DND-41 (cell line): ENCODE data around the gene TRIM67.

Experiments used
- ATAC-seq: fragments of 200-7000 bp; cut with Tn5 transposase; 3 replicates; pipeline ENCODE4 v1.9.1; 2021; ENCODE audit warnings: low read depth; ENCODE audit not compliant: insufficient read depth
- DNase-seq: peaks from one replicate; pipeline ENCODE4 v3.0.0-alpha.2; 2020
- H2AFZ ChIP-seq: 2 replicates; pipeline ENCODE4 v1.6.0; 2012; ENCODE audit warnings: low read depth, low read length
- H3K27ac ChIP-seq: 2 replicates; pipeline ENCODE4 v1.5.1; 2012; ENCODE audit warnings: low read length, inconsistent platforms
- H3K27me3 ChIP-seq: fragments of 200-600 bp; sonication (generic); 2 replicates; pipeline ENCODE4 v1.6.0; 2012; ENCODE audit warnings: low read length, mild to moderate bottlenecking, inconsistent platforms; ENCODE audit not compliant: insufficient read depth, poor library complexity
- H3K36me3 ChIP-seq: 2 replicates; pipeline ENCODE4 v1.5.1; 2012; ENCODE audit warnings: low read length, inconsistent platforms; ENCODE audit not compliant: insufficient read depth
- H3K4me1 ChIP-seq: 2 replicates; pipeline ENCODE4 v1.5.1; 2012; ENCODE audit warnings: mild to moderate bottlenecking, low read length; ENCODE audit not compliant: insufficient read depth
- H3K4me2 ChIP-seq: 2 replicates; pipeline ENCODE4 v1.6.0; 2012; ENCODE audit warnings: mild to moderate bottlenecking, moderate library complexity, low read length, inconsistent platforms; ENCODE audit not compliant: insufficient read depth
- H3K4me3 ChIP-seq, 2 experiments: fragments of 200-600 bp in 1 of 2; shearing (Covaris generic) in 1 of 2; 2 replicates each; pipeline ENCODE4 v1.5.1; 2012 to 2016; ENCODE audit warnings: inconsistent platforms in 2 of 2, low read length in 2 of 2, mild to moderate bottlenecking in 2 of 2, low read depth in 1 of 2, moderate library complexity in 1 of 2
- H3K79me2 ChIP-seq: 2 replicates; pipeline ENCODE4 v1.6.0; 2012; ENCODE audit warnings: low read length, inconsistent platforms; ENCODE audit not compliant: insufficient read depth
- H3K9ac ChIP-seq: 2 replicates; pipeline ENCODE4 v1.6.0; 2012; ENCODE audit warnings: low read depth, mild to moderate bottlenecking, inconsistent platforms, low read length, moderate library complexity
- H3K9me3 ChIP-seq: 2 replicates; pipeline ENCODE4 v1.5.1; 2012; ENCODE audit warnings: low read length, moderate library complexity, mild to moderate bottlenecking, inconsistent platforms; ENCODE audit not compliant: insufficient read depth, severe bottlenecking
- H4K20me1 ChIP-seq: 2 replicates; pipeline ENCODE4 v1.6.0; 2012; ENCODE audit warnings: low read length; ENCODE audit not compliant: insufficient read depth
- CTCF ChIP-seq: IDR thresholded peaks from 2 replicates; pipeline ENCODE4 v1.5.1; 2012; ENCODE audit warnings: borderline replicate concordance, low read length, moderate library complexity, mild to moderate bottlenecking; ENCODE audit not compliant: poor library complexity, severe bottlenecking; ENCODE audit errors: extremely low read depth
- EZH2 ChIP-seq: IDR thresholded peaks from 3 replicates; pipeline ENCODE4 v1.6.1; 2012; ENCODE audit warnings: borderline replicate concordance, low read depth, mild to moderate bottlenecking, moderate library complexity, low read length, inconsistent platforms; ENCODE audit not compliant: severe bottlenecking

Gene TRIM67

GRCh38 chr1:231199868-231200267 is 38.0 kb downstream of the TRIM67 start:
- DNase-seq (no peak), ATAC-seq (no peak)
- Histone ChIP-seq H3K4me2 (no peak overlapping the region), H3K4me3 (no peak overlapping the region), H3K9ac (no peak overlapping the region), H3K9me3 (no peaks in the 10 kb centered on the region), H3K27me3 (peaks cover 18% of the 10 kb centered on the region), H2AFZ (no peak overlapping the region), H3K36me3 (no peaks in the 10 kb centered on the region), H3K27ac (no peak overlapping the region), H4K20me1 (no peaks in the 10 kb centered on the region), H3K79me2 (no peaks in the 10 kb centered on the region), H3K4me1 (peaks cover 4% of the 10 kb centered on the region; the same call in 1 of the 2 replicates)
- TF ChIP-seq CTCF = no peak
- TF ChIP-seq EZH2 = no peak

GRCh38 chr1:231200388-231201031 is 38.7 kb downstream of the TRIM67 start:
- no peaks in the 10 kb centered on the region for H4K20me1 ChIP-seq
- H3K79me2 ChIP-seq = no peaks in the 10 kb centered on the region
- H3K27me3 ChIP-seq = peaks cover 18% of the 10 kb centered on the region
- no peak overlapping the region for H3K27ac ChIP-seq
- DNase-seq (no peak), ATAC-seq (no peak)
- H3K36me3 ChIP-seq = no peaks in the 10 kb centered on the region
- H3K4me1 ChIP-seq = peaks cover 4% of the 10 kb centered on the region; the same call in 1 of the 2 replicates
- H3K4me2 ChIP-seq = no peak overlapping the region
- no peaks in the 10 kb centered on the region for H3K9me3 ChIP-seq
- no peak overlapping the region for H2AFZ ChIP-seq
- no peak overlapping the region for H3K4me3 ChIP-seq
- no peak for TF ChIP-seq EZH2
- no peak for TF ChIP-seq CTCF
- no peak overlapping the region for H3K9ac ChIP-seq

GRCh38 chr1:231201375-231201978 is 39.6 kb downstream of the TRIM67 start:
- Histone ChIP-seq H3K27ac (no peak overlapping the region), H3K79me2 (no peaks in the 10 kb centered on the region), H3K4me3 (no peak overlapping the region), H3K9ac (no peak overlapping the region), H3K4me1 (peaks cover 4% of the 10 kb centered on the region; the same call in 1 of the 2 replicates), H3K36me3 (no peaks in the 10 kb centered on the region), H4K20me1 (no peaks in the 10 kb centered on the region), H3K9me3 (no peaks in the 10 kb centered on the region), H3K27me3 (peaks cover 17% of the 10 kb centered on the region), H3K4me2 (no peak overlapping the region), H2AFZ (no peak overlapping the region)
- no peak for DNase-seq
- ATAC-seq = no peak; the same call in 2 of the 3 replicates
- no peak for TF ChIP-seq EZH2

GRCh38 chr1:231201979-231202633 is 40.2 kb downstream of the TRIM67 start:
- H3K9me3 ChIP-seq = no peaks in the 10 kb centered on the region
- no peaks in the 10 kb centered on the region for H3K36me3 ChIP-seq
- no peak overlapping the region for H3K4me3 ChIP-seq
- H3K4me2 ChIP-seq = no peak overlapping the region
- H3K9ac ChIP-seq = no peak overlapping the region
- H4K20me1 ChIP-seq = no peaks in the 10 kb centered on the region
- H3K27me3 ChIP-seq = peaks cover 15% of the 10 kb centered on the region
- no peak overlapping the region for H2AFZ ChIP-seq
- no peaks in the 10 kb centered on the region for H3K79me2 ChIP-seq
- H3K4me1 ChIP-seq = peaks cover 4% of the 10 kb centered on the region; the same call in 1 of the 2 replicates
- DNase-seq (peak; percentile 48), ATAC-seq (peak; percentile 83; the same call in 2 of the 3 replicates)
- no peak overlapping the region for H3K27ac ChIP-seq
- TF ChIP-seq CTCF (no peak), EZH2 (no peak)
